Measurements from ENCODE around the gene ATP8A1.
A peak's percentile ranks its signal among the peaks of the same experiment; 100 is the strongest.
"Not testable (repeated sequence)": the region's sequence is repeated elsewhere in the genome, so short reads cannot be mapped to it uniquely, and the experiment has no call there.

ATP8A1 gene

DNA sequence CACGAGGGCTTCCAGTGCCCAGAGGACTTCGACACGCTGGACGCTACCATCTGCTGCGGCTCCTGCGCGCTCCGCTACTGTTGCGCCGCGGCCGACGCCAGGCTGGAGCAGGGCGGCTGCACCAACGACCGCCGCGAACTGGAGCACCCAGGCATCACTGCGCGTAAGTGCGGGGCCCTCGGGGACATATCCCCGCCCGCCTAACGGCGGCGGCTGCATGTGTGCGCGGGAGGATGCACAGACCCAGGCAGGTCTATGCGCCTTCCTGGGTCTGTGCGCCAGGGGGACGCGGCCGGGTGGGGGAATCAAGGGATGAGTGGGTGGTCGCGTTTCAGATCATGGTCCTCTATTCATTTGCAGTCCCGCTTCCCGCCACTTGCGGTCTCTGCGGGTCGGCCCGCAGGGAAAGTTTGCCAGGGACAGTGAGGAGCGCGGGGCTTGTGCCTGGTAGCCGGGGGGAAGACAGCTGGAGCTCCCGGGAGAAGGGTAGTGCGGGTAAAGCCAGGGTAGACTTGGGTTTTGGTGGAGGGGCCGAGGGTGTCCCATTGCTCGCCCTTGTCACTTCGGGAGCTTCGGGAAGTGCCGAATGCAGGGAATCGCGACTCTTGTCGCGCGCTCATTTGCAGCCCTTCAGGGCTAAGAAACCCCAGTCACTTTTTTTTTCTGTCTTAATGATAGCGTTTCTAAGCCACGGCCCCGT is 258.6 kb downstream of the ATP8A1 start:
- DNase-seq = no peak

DNA sequence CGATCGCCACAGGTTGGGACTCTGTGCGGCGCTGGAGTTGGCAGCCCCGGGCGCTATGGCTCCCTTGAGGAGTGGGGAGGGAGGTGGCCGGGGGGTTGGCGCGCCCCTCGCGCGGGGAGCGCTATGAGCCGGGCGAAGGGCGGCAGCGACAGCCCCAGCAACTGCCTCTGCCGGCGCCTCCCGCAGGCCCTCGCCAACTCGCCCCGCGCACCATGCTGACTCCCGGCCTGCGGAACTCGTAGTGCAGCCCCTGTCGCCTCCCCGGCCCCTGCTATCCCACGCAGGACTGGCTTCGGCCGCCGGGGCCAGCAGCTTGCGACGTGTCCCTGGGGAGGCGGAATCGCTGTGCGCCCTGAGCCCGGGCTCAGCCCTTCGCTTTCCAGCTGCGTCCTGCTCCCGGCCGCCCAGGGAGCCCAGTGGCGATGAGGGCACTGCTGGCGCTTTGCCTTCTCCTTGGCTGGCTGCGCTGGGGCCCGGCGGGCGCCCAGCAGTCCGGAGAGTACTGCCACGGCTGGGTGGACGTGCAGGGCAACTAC is 259.2 kb downstream of the ATP8A1 start:
- DNase-seq = no peak

DNA sequence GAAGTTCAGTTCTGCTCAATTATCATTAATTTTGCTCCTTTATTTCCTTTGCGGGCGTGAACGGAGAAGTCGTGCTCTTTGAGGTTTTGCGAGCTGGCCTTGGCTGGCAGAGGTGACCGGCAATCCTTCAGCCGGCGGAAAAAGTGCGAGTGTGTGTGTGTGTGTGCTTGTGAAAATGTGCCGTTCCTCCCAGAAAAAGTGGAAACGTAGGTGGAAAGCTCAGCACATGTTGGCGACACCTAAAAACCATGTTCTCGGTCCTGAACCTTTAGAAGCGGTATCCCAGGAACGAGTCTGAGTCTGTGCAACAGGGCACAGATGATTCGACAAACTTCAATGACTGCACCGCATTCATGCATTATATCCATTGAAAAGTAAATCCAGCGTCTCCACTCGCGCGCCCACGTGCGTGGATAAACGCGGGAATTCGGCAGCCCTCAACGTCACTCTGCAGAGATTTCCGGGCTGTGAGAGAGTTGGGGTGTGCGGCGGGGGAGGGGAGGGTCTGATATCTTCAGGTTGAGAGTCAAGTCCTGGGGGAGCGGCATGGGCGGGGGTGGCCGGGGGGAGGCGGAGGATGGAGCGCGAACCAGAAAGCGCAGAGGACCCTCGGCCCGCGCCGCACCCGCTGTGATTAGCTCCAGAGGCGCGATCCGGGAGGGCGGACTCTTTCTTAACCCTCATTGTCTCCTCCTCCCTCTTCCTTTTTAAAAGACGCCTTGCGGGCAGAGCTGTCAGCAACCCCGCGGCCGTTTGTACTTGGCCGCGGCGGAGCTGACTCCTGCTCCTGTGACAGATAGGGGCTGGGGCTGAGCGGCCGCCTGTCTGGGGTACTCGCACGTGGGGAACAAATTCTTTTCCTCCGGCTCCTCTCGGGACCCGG is 259.9 kb downstream of the ATP8A1 start, which contains the start of gene SHISA3:
TSS of gene SHISA3 (plus strand) at position 737 of the 883 bp plus-strand sequence. CDS start 569 bp downstream, outside the sequence.
- DNase-seq = no peak

DNA sequence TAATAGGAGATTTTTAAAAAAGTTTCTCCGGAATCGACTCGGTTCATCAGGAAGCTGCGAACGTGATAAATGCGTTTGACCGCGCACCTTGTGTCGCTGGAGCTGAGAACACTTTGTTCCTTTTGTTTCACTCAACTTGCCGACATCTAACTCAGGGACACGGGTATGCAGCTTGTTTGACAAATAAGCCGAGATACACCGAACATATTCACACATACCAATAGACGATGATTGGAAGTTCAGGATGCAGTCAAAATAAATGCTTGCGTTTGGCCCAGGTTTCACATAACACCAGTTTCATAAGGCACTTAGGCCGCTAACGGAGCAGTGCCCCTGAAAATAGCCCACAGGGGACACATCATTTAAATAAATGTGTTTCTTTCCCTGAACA is 260.5 kb downstream of the ATP8A1 start:
- no peak for DNase-seq

DNA sequence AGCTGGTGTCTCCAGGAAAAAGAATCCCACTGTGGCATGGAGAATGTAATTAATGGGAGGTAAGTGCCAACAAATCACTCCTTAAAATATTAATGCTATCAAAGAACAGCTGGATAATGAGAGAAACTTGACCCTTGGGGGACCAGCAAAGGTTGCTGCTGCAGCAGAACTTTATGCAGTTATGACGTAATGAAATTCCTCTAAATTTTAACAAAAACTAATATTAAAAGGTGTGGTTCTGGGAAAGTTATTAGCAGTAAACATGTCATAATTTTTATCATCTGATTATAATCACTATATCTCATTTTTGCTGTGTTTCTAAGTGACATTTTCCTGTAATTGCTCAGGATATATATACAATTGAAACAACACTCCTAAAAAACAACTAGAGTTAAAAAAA is 261.3 kb downstream of the ATP8A1 start:
- DNase-seq = no peak

DNA sequence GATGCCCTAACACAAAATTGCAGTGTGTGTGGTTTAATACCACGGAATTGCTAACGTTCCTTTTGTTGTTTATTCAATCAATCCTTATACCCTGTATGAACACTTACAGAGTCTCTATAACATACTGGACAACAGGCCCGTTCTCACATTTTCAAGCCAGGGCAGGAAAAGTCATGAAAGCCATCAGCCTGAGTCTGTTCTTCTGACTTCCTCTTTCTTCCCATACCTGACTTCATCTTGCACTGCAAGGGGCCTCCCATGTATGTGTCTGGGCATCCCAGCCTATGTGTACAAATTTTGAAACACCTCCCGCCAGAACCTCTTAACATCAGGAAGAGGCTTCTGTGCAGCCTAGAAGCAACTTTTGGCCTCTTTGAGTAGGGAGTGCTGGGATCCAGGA is 264.5 kb downstream of the ATP8A1 start:
- DNase-seq = no peak

DNA sequence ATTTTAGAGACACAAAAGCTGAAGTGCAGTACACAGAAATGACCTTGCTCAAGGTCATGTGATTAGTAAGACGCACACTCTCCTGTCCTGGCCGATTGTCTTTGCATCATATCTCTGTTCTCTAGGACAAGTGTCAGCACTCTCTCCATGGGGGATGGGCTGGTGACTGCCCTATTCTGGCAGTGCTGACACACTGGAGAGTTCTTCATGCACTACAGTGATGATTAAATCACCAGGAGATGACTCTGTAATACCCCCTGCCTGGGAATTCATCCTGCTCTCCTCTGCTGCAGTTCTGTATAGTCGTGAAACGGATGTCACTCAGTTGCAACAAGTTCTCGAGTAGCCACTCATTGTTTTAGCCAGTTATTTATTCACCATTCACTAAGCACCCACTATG is 264.9 kb downstream of the ATP8A1 start:
- no peak for DNase-seq

DNA sequence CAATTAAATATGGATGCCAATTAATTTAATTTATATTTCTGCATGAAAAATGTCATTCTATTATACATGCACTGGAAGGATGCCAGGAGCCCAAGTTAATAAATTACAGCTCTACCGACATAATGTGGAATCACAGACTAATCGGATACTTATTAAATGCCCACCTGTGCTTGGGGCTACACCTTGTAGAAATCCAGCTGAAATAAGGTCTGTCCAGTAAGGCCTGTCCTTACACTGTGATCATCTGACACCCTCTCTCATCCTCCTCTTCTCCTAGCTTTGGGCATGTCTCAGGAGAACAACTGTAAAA is 265.6 kb downstream of the ATP8A1 start:
- DNase-seq = no peak

DNA sequence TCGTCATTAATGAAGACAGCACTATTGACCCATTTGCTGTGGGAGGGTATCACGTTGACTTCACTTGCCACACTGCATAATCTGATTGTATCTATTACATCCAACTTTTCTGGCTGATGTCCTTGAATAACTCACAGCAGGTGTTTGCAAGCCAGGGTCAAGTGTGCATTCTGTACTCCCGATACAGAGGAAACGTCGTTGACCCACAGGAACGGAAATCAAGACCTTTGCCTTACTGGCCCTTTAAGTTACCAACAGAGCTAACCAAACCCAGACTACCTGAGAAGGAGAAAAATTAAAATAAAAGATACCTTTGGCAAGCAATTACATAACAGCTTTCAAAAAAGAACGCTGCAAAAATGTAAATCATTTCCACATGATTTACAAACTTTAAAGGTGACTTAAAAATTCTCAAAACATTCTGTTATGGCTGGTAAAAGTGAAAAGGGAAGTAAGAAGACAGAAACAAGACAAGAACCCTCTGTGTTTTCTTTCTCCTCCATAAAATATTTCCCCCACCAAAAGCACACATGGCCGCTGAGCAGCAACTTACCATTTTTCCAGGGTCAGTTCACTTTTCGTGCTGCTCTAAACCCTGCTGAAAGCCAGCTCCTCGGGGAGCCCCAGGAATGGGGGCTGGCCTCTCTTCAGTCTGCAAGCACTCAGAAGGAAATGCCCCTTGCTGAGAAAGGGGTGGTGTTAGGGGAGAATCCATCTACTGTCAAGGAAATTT is 266.1 kb downstream of the ATP8A1 start:
- DNase-seq = no peak

DNA sequence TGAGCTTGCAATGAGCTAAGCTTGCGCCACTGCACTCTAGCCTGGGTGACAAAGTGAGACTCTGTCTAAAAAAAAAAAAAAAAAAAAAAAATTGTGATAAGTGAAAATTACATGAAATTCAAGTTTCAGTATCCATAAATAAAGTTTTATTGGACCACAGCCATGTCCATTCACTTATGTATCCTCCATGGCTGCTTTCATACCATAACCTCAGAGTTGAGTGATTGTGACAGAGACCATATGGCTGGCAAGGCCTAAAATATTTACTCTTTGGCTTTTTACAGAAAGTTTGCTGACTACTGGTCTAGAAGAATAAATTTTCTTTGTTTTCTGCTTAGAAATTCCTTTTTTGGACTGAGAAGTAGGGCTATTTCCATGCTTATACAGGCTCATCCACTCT is 271.4 kb downstream of the ATP8A1 start:
- DNase-seq = no peak

DNA sequence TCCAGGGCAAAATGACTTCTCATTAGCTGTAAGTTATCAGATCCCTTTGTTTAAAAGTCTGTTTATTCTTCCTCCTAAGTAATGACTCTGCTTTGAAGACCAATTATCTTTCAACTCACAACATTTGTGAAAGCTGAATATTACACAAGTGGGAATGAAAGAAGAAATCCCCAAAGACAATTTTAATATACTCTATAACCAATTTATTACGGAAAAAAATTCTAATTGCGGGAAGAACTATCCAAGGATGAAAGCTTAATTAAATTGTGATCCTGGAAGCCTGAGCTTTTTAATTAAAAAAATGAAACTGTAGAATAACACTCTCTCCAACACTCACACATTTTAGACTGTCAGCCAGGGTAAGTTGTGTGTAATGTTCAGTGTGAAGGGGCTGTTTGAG is 275.2 kb downstream of the ATP8A1 start:
- no peak for DNase-seq

DNA sequence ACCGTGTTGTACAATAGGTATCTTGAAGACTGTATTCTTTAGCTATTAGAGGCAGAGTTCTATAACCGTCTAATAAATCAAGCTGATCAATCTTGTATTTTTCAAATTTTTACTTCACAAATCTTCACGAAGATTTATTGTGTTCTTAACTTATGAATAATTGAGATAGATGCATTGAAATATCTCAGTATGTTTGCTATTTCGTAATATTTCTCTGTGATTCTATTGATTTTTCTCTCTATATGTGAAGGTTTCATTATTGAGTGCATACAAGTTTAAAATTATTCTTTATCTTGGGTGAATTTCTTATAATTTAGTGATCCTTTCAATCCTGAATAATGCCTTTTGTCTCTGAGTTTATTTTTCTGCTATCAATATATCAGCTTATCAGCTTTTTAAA is 279.4 kb downstream of the ATP8A1 start:
- no peak for DNase-seq

DNA sequence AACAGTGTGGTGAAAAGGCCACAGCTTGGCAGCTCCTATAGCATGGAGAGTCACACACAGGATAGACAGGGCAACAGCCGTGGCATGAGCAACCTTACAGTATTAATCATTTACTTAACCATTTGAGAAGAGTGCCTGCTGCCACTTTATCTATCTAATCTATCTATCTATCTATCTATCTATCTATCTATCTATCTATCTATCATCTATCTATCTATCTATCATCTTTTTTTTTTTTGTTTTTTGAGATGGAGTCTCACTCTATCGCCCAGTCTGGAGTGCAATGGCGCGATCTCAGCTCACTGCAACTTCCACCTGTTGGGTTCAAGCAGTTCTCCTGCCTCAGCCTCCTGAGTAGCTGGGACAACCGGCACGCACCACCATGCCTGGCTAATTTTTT is 284.6 kb downstream of the ATP8A1 start:
- not testable (repeated sequence) for DNase-seq

DNA sequence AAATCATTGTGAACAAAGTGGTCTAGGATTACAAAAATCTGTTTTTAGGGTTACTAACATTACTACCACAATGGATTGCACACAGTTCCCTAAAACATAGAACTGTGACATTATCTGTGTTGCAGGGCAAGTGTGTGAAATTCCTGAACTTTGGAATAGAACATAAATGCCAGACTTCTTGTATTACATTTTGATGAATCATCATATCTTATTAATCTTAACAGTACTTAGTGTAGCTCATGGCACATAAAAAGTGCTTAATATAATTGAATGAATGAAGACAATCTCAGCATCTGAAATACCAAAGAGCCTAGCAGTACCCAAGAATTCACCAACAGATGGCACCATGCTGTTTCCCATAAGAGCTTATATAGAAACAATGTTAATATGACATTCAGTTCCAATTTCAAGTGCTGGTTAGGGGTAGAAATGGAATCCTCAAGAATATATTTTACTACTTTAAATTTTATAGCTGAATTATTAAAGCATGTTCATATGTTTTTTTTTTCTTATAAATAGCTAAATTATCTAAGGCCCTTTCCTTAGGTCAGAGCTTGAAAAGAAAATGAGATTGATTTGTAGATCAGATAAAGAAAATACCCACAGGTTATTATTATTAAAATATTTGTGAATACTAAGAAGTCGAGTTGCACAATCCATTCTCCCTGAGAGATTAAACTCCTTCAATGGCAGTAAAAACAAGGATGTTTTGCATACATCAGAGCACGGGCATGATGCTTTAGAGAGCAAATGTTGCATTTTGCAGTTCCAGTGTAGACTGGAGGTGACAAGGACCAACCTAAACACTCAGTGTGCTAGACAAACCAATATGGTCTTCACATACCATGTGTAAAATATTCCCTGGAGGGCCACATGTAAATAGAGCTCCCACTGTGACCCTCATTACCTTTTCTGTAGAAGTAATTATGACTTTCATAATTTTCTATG is 285.3 kb downstream of the ATP8A1 start:
- peak in 1 of 2 donors; percentile 8 for DNase-seq

DNA sequence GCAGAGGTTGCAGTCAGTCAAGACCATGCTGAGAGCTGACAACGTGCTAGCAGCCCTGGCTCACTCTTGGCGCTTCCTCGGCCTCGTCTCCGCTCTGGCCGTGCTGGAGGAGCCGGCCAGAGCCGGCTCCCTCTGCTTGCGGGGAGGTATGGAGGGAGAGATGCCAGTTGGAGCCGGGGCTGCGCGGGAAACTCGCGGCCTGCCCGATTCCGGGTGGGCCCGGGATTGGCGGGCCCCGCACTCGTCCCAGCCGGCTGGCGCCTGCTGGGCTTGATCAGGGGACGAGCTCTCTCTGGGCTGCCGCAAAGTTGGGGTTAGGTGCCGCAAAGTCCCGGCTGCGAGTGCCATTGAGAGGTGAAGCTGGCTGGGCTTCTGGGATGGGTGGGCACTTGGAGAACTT is 287.4 kb downstream of the ATP8A1 start:
- no peak for DNase-seq

DNA sequence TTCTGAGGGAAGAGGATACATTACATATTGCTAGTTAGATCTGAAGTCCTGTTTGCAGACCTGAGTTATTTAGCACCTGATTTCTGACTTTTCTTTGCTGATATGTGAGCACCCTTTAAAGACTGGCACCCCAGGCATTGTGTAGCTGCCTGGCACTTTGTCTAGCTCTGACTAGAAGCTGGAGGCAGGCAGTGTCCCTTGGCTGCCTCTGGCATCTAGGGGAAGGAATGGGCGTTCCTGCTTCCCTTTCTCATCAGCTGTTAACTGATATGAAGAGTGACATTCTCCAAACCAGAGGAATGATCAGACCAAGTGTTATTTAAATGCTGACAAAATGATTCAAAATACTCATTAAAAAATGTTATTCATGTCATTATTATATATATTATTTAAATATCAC is 289.9 kb downstream of the ATP8A1 start:
- DNase-seq = no peak

DNA sequence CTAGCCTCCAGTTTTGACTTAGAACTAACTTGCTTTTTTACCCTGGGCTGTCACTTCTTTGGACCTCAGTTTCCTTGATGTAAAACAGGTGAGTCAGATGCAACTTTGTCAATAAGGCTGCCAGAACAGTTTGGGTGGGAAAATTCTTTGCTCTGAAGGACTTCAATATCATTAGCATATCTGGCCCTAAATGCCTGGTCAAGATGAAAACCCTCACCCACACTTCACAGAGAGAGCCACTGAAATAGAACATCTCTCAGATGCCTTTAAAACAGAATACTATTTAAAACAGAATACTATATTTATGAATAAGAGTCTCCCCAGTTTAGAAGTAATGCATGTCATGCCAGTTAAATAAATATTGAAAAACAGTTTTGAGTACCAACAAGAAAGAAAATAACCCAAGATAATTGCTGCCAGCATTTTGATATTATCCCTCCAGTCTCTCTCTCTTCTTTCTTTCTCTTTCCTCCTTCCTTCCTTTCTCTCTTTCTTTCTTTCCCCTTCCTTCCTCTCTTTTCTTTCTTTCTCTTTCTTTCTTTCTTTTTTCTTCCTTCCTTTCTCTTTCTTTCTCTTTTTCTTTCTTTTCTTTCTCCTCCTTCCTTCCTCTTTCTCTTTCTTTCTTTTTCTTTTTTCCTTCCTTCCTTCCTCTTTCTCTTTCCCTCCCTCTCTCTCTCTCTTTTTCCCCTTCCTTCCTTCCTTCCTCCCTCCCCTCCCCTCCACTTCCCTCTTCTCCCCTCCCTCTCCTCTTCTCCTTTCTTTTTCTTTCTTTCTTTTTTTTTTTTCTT is 292.4 kb downstream of the ATP8A1 start:
- no peak for DNase-seq

DNA sequence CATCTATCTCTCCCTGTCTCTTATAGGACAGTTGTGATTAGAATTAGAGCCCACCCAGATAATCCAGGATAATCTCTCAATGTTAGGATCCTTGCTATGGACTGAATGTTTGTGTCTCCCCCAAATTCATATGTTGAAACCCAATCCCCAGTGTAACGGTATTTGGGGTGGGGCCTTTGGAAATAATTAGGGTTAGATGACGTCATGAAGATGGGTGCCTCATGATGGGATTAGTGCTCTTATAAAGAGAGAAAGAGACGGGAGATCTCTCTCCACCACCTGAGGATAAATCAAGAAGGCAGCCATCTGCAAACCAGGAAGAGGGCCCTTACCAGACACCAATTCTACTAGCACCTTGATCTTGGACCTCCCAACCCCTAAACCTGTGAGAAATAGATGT is 293.3 kb downstream of the ATP8A1 start:
- DNase-seq = no peak

DNA sequence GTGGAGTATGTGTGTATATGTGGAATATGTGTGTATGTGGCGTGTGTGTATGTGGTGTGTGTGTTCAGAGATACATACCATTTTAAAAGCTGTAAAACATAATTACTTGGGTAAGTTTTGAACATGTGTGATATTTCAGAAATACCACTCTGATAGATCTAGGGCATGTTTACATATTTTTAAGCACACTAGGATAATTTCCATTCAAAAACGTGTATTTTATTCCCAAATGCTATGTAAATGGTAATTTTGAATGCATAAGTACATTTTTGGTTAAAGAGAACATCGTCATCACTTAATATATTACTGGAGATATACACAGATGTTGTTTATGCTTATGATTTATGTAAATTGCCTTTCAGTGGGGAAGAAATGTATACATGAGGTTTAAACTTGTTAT is 294.3 kb downstream of the ATP8A1 start:
- no peak for DNase-seq

DNA sequence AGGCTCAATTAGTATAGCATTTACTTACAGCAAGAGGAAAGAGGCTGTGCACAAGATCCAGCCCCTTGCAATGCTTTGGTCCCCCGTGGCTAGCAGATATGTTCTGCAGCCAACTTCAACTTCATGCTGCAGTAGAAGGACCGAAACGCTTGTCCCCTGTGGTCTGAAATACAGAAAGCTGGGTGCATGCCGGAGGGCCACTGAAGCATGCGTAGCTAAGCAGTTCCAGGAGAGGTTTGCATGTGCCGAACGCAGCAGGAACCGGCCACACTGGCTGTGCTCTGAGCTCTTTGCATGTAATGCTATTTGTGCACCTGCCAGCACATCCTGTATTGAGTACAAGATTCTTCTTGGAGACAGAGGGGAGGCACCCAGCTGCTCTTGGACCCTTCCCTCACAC is 295.4 kb downstream of the ATP8A1 start:
- DNase-seq = no peak

DNA sequence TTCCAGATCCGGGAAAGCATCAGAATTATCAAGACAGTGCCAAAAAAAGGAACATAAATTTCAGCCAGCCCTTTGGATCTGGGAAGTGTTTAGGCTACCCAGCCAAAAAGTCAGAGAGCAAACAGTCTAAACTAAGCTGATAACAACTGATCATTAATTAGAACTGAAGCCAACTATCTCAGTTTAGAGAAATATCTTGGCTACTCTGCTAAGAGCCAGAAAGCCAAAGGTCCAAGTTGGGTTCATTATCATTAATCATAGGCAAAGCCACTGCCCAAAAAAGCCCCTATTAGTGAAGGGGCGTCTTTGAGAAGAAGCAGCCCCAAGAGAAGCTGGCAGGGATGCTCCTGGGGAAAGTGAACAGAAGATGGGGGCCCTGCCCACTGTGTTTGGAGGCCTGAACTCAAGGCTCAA is 296.6 kb downstream of the ATP8A1 start:
- DNase-seq = no peak

Measured in CD4-positive, alpha-beta T cell treated with Interferon alpha-2 for 1 hour (primary cell).